ENCODE data around the gene GPX7.
"Not testable (repeated sequence)": the region's sequence is repeated elsewhere in the genome, so short reads cannot be mapped to it uniquely, and the experiment has no call there.

The GPX7 gene

GRCh38 chr1:52601991-52602855 lies at the start of gene GPX7:
Gene GPX7, plus strand, starts transcription at chr1:52602371. Its CDS starts 39 bp downstream, at chr1:52602410.
- FAIRE-seq, result no peak

GRCh38 chr1:52552505-52553361 lies 49.4 kb upstream of the GPX7 start, which contains the start of gene TUT4:
Gene TUT4, minus strand, starts transcription at chr1:52553092. Its CDS starts 26,812 bp downstream, at chr1:52526280.
- FAIRE-seq, result no peak

GRCh38 chr1:52553362-52554266 lies 48.6 kb upstream of the GPX7 start:
- FAIRE-seq, result no peak

GRCh38 chr1:52554267-52554640 lies 47.9 kb upstream of the GPX7 start:
- FAIRE-seq, result no peak

- no peak for FAIRE-seq
Observed at GRCh38 chr1:52554756-52555155, 47.4 kb upstream of the GPX7 start.

- no peak for FAIRE-seq
Observed at GRCh38 chr1:52556641-52557360, 45.4 kb upstream of the GPX7 start.

GRCh38 chr1:52558941-52559340 lies 43.2 kb upstream of the GPX7 start:
- no peak for FAIRE-seq

GRCh38 chr1:52559875-52560274 lies 42.3 kb upstream of the GPX7 start:
- no peak for FAIRE-seq

- FAIRE-seq, result no peak
Observed at GRCh38 chr1:52562766-52563165, 39.4 kb upstream of the GPX7 start.

- no peak for FAIRE-seq
Observed at GRCh38 chr1:52567943-52568342, 34.2 kb upstream of the GPX7 start.

GRCh38 chr1:52569449-52570210 lies 32.5 kb upstream of the GPX7 start:
- no peak for FAIRE-seq

GRCh38 chr1:52571783-52572182 lies 30.4 kb upstream of the GPX7 start:
- FAIRE-seq, result no peak

GRCh38 chr1:52572387-52572786 lies 29.8 kb upstream of the GPX7 start:
- no peak for FAIRE-seq

- FAIRE-seq, result no peak
Observed at GRCh38 chr1:52574594-52574993, 27.6 kb upstream of the GPX7 start.

- no peak for FAIRE-seq
Observed at GRCh38 chr1:52576074-52576473, 26.1 kb upstream of the GPX7 start.

- not testable (repeated sequence) for FAIRE-seq
Observed at GRCh38 chr1:52578066-52578465, 24.1 kb upstream of the GPX7 start.

GRCh38 chr1:52579415-52579814 lies 22.8 kb upstream of the GPX7 start:
- no peak for FAIRE-seq

GRCh38 chr1:52580283-52580682 lies 21.9 kb upstream of the GPX7 start:
- no peak for FAIRE-seq

- no peak for FAIRE-seq
Observed at GRCh38 chr1:52582116-52582696, 20.0 kb upstream of the GPX7 start.

GRCh38 chr1:52585474-52585873 lies 16.7 kb upstream of the GPX7 start:
- no peak for FAIRE-seq

GRCh38 chr1:52588027-52588426 lies 14.1 kb upstream of the GPX7 start:
- FAIRE-seq, result no peak
